HepG2 (cell line): ENCODE measurements around the gene LEAP2. TPM values are rescaled to one million over a fixed set of nuclear protein-coding genes. Genes with fewer than 3 reads are reported as not detected.
A peak's percentile ranks its signal among the peaks of the same experiment; 100 is the strongest.

Source experiments
- AGO1 ChIP-seq: fragments of 200-400 bp; formaldehyde crosslinking; IDR thresholded peaks from 2 replicates; pipeline ENCODE4 v1.6.1; 2017; ENCODE audit warnings: mild to moderate bottlenecking, low read depth, low read length, moderate library complexity; ENCODE audit not compliant: poor library complexity, severe bottlenecking
- GZF1 ChIP-seq: sonication (generic); formaldehyde crosslinking; IDR thresholded peaks from 2 replicates; pipeline ENCODE4 v1.5.1; 2020; ENCODE audit warnings: mild to moderate bottlenecking, missing genetic modification reagents
- IKZF4 ChIP-seq: sonication (generic); formaldehyde crosslinking; IDR thresholded peaks from 2 replicates; pipeline ENCODE4 v1.5.1; 2020; ENCODE audit warnings: borderline replicate concordance, mild to moderate bottlenecking, low read depth, missing genetic modification reagents; ENCODE audit errors: not compliant biosample characterization
- NCOA2 ChIP-seq: sonication (generic); formaldehyde crosslinking; IDR thresholded peaks from 2 replicates; pipeline ENCODE4 v1.8.0; 2022; ENCODE audit warnings: inconsistent platforms
- NRL ChIP-seq: sonication (generic); formaldehyde crosslinking; IDR thresholded peaks from 2 replicates; pipeline ENCODE4 v1.5.0; 2020; ENCODE audit warnings: missing genetic modification reagents, mild to moderate bottlenecking, moderate library complexity, borderline replicate concordance
- RELA ChIP-seq: sonication (generic); formaldehyde crosslinking; IDR thresholded peaks from 2 replicates; pipeline ENCODE4 v1.4.0; 2020; ENCODE audit warnings: missing genetic modification reagents
- RFXAP ChIP-seq: sonication (generic); formaldehyde crosslinking; IDR thresholded peaks from 2 replicates; pipeline ENCODE4 v1.4.0; 2020; ENCODE audit warnings: missing genetic modification reagents, borderline replicate concordance
- RNF2 ChIP-seq: fragments of 450-650 bp; conservative IDR thresholded peaks from 2 replicates; pipeline ENCODE4 v1.6.1; 2016; ENCODE audit warnings: low read depth
- ZNF138 ChIP-seq: sonication (generic); formaldehyde crosslinking; IDR thresholded peaks from 2 replicates; pipeline ENCODE4 v1.5.0; 2020; ENCODE audit warnings: mild to moderate bottlenecking, low read depth, missing genetic modification reagents
- ZNF180 ChIP-seq: sonication (generic); formaldehyde crosslinking; IDR thresholded peaks from 2 replicates; pipeline ENCODE4 v1.4.0; 2020; ENCODE audit warnings: low read depth, missing genetic modification reagents, borderline replicate concordance
- ZNF446 ChIP-seq: sonication (generic); formaldehyde crosslinking; IDR thresholded peaks from 2 replicates; pipeline ENCODE4 v1.5.0; 2020; ENCODE audit warnings: mild to moderate bottlenecking, missing genetic modification reagents
- ZNF484 ChIP-seq: sonication (generic); formaldehyde crosslinking; IDR thresholded peaks from 2 replicates; pipeline ENCODE4 v1.5.1; 2020; ENCODE audit warnings: mild to moderate bottlenecking, low read depth, missing genetic modification reagents, borderline replicate concordance
- polyA plus RNA-seq, 8 experiments: library from polyadenylated mRNA; depleted of rRNA in 3 of 8; stranded (reverse) in 7 of 8; unstranded in 1 of 8; fragments of >200 nt; fragmentation: Illumina TruSeq in 4 of 8; extraction: Trizol in 4 of 8; gene quantifications; 2 replicates each; pipeline versions ENCODE4 v1.2.1 to v1.2.3, GENCODE V29; 2011 to 2016; ENCODE audit warnings: low read depth in 4 of 8, missing spikeins in 1 of 8, mixed read lengths in 1 of 8; ENCODE audit not compliant: insufficient read depth in 1 of 8
- total RNA-seq, 5 experiments: library from RNA; depleted of rRNA; stranded (reverse); fragments of >200 nt; fragmentation: Illumina TruSeq; extraction: Trizol; gene quantifications; 2 replicates each; pipeline ENCODE4 v1.2.3, GENCODE V29; 2016; ENCODE audit warnings: low read depth in 1 of 5
- TF ChIP-seq, protein P1 (sequence below): sonication (generic); formaldehyde crosslinking; IDR thresholded peaks from 2 replicates; pipeline ENCODE4 v1.5.1; 2020; ENCODE audit warnings: missing genetic modification reagents, mild to moderate bottlenecking, borderline replicate concordance
- TF ChIP-seq, protein P2 (sequence below): sonication (generic); formaldehyde crosslinking; IDR thresholded peaks from 2 replicates; pipeline ENCODE4 v1.4.0; 2020; ENCODE audit warnings: missing genetic modification reagents, mild to moderate bottlenecking, borderline replicate concordance
- TF ChIP-seq, protein P3 (sequence below): sonication (generic); formaldehyde crosslinking; IDR thresholded peaks from 2 replicates; pipeline ENCODE4 v1.4.0; 2020; ENCODE audit warnings: missing genetic modification reagents, borderline replicate concordance
- TF ChIP-seq, protein P4 (sequence below): sonication (generic); formaldehyde crosslinking; IDR thresholded peaks from 2 replicates; pipeline ENCODE4 v1.4.0; 2020; ENCODE audit warnings: missing genetic modification reagents
- TF ChIP-seq, protein P5 (sequence below): sonication (generic); formaldehyde crosslinking; IDR thresholded peaks from 2 replicates; pipeline ENCODE4 v1.4.0; 2020; ENCODE audit warnings: mild to moderate bottlenecking, missing genetic modification reagents
- TF ChIP-seq, protein P6 (sequence below): sonication (generic); formaldehyde crosslinking; IDR thresholded peaks from 2 replicates; pipeline ENCODE4 v1.4.0; 2020; ENCODE audit warnings: missing genetic modification reagents

LEAP2 gene
- total and polyA plus RNA-seq, 2 of the 13 experiments (the other 11 are each of a cell fraction or from before 2014, with no cell fraction given), result 23.9 to 51.9 TPM

DNA sequence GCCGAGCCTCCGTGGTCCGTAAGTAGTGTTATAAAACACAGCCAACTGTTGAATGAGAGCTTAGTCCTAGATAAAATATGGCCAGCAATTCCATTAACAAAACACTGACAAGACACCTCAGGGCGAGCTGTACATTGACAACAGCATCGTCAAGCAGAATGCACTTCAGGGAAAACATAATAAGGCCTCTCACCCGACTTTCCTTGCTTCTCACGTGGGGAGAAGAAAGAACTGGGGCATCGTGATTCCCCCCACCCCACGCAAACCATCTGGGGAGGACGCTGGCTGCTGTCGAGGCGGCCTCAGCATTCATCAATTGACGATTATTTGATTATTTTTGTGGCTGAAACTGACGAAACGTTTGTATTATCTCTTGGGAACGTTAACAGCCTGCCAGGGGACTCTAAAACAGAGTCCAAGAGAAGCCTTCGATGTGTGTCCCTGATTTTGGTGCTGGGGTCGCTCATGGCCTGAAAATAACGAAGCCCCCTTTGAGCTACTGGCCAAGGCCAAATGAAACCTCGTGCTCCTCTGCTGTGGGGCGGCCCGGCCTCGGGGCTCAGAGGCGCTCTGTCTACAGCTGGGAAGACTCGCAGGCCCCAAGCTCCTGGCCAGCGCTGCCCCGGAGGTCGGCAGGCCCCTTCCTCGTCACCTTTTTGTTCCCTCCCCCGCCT lies 7.7 kb upstream of the LEAP2 start (continued):
- TF ChIP-seq, protein P1, sequence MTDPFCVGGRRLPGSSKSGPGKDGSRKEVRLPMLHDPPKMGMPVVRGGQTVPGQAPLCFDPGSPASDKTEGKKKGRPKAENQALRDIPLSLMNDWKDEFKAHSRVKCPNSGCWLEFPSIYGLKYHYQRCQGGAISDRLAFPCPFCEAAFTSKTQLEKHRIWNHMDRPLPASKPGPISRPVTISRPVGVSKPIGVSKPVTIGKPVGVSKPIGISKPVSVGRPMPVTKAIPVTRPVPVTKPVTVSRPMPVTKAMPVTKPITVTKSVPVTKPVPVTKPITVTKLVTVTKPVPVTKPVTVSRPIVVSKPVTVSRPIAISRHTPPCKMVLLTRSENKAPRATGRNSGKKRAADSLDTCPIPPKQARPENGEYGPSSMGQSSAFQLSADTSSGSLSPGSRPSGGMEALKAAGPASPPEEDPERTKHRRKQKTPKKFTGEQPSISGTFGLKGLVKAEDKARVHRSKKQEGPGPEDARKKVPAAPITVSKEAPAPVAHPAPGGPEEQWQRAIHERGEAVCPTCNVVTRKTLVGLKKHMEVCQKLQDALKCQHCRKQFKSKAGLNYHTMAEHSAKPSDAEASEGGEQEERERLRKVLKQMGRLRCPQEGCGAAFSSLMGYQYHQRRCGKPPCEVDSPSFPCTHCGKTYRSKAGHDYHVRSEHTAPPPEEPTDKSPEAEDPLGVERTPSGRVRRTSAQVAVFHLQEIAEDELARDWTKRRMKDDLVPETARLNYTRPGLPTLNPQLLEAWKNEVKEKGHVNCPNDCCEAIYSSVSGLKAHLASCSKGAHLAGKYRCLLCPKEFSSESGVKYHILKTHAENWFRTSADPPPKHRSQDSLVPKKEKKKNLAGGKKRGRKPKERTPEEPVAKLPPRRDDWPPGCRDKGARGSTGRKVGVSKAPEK (CRISPR knock-in tag), result peak; percentile 61; the same call in 1 of the 2 replicates
- no peak for TF ChIP-seq GZF1 (CRISPR knock-in tag)
- no peak for TF ChIP-seq RELA
- TF ChIP-seq, protein P2, sequence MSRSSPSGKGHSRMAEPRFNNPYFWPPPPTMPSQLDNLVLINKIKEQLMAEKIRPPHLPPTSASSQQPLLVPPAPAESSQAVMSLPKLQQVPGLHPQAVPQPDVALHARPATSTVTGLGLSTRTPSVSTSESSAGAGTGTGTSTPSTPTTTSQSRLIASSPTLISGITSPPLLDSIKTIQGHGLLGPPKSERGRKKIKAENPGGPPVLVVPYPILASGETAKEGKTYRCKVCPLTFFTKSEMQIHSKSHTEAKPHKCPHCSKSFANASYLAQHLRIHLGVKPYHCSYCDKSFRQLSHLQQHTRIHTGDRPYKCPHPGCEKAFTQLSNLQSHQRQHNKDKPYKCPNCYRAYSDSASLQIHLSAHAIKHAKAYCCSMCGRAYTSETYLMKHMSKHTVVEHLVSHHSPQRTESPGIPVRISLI (CRISPR knock-in tag), result no peak
- TF ChIP-seq, protein P3, sequence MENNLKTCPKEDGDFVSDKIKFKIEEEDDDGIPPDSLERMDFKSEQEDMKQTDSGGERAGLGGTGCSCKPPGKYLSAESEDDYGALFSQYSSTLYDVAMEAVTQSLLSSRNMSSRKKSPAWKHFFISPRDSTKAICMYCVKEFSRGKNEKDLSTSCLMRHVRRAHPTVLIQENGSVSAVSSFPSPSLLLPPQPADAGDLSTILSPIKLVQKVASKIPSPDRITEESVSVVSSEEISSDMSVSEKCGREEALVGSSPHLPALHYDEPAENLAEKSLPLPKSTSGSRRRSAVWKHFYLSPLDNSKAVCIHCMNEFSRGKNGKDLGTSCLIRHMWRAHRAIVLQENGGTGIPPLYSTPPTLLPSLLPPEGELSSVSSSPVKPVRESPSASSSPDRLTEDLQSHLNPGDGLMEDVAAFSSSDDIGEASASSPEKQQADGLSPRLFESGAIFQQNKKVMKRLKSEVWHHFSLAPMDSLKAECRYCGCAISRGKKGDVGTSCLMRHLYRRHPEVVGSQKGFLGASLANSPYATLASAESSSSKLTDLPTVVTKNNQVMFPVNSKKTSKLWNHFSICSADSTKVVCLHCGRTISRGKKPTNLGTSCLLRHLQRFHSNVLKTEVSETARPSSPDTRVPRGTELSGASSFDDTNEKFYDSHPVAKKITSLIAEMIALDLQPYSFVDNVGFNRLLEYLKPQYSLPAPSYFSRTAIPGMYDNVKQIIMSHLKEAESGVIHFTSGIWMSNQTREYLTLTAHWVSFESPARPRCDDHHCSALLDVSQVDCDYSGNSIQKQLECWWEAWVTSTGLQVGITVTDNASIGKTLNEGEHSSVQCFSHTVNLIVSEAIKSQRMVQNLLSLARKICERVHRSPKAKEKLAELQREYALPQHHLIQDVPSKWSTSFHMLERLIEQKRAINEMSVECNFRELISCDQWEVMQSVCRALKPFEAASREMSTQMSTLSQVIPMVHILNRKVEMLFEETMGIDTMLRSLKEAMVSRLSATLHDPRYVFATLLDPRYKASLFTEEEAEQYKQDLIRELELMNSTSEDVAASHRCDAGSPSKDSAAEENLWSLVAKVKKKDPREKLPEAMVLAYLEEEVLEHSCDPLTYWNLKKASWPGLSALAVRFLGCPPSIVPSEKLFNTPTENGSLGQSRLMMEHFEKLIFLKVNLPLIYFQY (CRISPR knock-in tag), result no peak
- TF ChIP-seq AGO1, result no peak
- TF ChIP-seq ZNF138 (CRISPR knock-in tag), result no peak
- TF ChIP-seq, protein P4, sequence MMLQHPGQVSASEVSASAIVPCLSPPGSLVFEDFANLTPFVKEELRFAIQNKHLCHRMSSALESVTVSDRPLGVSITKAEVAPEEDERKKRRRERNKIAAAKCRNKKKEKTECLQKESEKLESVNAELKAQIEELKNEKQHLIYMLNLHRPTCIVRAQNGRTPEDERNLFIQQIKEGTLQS (CRISPR knock-in tag), result peak; percentile 3; the same call in 1 of the 2 replicates
- TF ChIP-seq RNF2, result no peak; the same call in 1 of the 2 replicates
- TF ChIP-seq ZNF446 (CRISPR knock-in tag), result 0 out of 2 replicates have a peak, but pooled peaks have one; percentile 8
- TF ChIP-seq NCOA2, result no peak
- no peak for TF ChIP-seq ZNF180
- TF ChIP-seq, protein P5, sequence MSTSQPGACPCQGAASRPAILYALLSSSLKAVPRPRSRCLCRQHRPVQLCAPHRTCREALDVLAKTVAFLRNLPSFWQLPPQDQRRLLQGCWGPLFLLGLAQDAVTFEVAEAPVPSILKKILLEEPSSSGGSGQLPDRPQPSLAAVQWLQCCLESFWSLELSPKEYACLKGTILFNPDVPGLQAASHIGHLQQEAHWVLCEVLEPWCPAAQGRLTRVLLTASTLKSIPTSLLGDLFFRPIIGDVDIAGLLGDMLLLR (CRISPR knock-in tag), result no peak
- TF ChIP-seq IKZF4, result no peak
- TF ChIP-seq ZNF484, result 0 out of 2 replicates have a peak, but pooled peaks have one; percentile 40
- 0 out of 2 replicates have a peak, but pooled peaks have one; percentile 57 for TF ChIP-seq NRL (CRISPR knock-in tag)
- no peak for TF ChIP-seq RFXAP (CRISPR knock-in tag)
- TF ChIP-seq, protein P6, sequence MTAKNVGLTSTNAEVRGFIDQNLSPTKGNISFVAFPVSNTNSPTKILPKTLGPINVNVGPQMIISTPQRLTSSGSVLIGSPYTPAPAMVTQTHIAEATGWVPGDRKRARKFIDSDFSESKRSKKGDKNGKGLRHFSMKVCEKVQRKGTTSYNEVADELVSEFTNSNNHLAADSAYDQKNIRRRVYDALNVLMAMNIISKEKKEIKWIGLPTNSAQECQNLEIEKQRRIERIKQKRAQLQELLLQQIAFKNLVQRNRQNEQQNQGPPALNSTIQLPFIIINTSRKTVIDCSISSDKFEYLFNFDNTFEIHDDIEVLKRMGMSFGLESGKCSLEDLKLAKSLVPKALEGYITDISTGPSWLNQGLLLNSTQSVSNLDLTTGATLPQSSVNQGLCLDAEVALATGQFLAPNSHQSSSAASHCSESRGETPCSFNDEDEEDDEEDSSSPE (CRISPR knock-in tag), result no peak
